ENCODE measurements around the gene CDK7. TPM values are rescaled to one million over a fixed set of nuclear protein-coding genes. Genes with fewer than 3 reads are reported as not detected.
"Not testable (repeated sequence)": the region's sequence is repeated elsewhere in the genome, so short reads cannot be mapped to it uniquely, and the experiment has no call there.

CDK7 gene
- total RNA-seq, 1 experiment from 2014 or later = 31.8 TPM

DNA sequence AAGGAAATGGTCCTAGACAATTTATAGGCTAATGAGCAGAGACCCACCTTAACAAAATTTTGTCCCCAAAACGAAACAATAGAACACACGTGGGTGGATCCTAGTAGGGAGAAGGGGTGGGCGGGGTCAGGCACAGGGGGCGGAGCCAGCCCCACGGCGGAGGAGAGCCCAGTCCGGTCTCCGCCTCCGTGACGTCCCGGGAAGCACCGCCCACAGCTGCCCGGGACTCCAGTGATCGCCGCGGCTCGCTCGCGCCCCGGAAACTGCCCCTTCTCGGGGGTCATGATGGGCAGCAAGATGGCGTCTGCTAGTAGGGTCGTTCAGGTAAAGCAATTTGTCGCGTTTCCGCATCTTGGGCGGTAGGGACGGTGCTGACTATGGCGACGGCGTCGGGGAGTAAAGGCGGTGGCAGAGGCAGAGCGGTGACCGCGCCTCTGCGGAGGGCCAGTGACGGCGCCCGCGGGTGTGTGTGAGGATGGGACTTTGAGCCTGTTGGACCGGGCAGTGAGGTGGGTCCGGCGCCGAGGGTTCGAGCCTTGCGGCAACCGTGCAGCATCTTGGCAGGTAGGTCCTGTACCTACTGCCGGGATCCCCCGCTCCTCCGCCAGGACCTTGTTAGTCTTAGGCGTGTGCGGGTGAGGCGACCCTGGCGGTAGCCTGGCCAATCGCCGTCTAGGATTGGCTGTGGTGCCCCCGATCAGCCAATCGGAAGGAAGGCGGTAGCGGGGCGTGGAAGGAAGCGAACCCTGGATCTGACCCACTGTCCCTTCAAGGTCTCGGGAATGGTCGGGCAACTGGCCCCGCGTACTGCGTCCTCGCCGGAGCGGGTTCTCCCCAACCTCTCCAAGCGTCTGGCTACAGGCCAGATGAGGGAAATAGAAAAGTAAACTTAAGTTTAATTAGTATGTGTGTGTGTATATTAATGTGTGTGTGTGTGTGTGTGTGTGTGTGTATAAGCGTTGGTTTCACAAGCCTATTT is 16.8 kb upstream of the CDK7 start:
- intact Hi-C loops (cut with micrococcal nuclease; ENCODE audit: unreplicated experiment) = no loop called here
- TF ChIP-seq, protein P1, sequence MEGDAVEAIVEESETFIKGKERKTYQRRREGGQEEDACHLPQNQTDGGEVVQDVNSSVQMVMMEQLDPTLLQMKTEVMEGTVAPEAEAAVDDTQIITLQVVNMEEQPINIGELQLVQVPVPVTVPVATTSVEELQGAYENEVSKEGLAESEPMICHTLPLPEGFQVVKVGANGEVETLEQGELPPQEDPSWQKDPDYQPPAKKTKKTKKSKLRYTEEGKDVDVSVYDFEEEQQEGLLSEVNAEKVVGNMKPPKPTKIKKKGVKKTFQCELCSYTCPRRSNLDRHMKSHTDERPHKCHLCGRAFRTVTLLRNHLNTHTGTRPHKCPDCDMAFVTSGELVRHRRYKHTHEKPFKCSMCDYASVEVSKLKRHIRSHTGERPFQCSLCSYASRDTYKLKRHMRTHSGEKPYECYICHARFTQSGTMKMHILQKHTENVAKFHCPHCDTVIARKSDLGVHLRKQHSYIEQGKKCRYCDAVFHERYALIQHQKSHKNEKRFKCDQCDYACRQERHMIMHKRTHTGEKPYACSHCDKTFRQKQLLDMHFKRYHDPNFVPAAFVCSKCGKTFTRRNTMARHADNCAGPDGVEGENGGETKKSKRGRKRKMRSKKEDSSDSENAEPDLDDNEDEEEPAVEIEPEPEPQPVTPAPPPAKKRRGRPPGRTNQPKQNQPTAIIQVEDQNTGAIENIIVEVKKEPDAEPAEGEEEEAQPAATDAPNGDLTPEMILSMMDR (IDR thresholded peaks at IDR 0.05; ENCODE audit: unreplicated experiment) = no peak
- peaks cover 21% of the 10 kb centered on the region for H3K36me3 Mint-ChIP-seq (ENCODE audit: insufficient read depth, unreplicated experiment)
- peak overlapping the region; percentile 76 for H3K4me3 Mint-ChIP-seq (ENCODE audit: low read depth, unreplicated experiment)
- H3K27me3 Mint-ChIP-seq (ENCODE audit: unreplicated experiment) = no peaks in the 10 kb centered on the region
- H3K9me3 Mint-ChIP-seq (ENCODE audit: low read depth, unreplicated experiment) = no peaks in the 10 kb centered on the region
- peak overlapping the region; percentile 92 for H3K27ac Mint-ChIP-seq (ENCODE audit: unreplicated experiment)
- no peaks in the 10 kb centered on the region for H3K4me1 Mint-ChIP-seq (ENCODE audit: low read depth, unreplicated experiment)
- peak; percentile 97 for DNase-seq
- no TSS peak for BruUV-seq (replicated peaks)
- CTCF ChIA-PET = interaction anchor here (0.6 to 1.0 kb wide), 3 partner anchors 18 to 218 kb away, joined by 3 read pairs; no protein-coding TSS in a partner anchor

DNA sequence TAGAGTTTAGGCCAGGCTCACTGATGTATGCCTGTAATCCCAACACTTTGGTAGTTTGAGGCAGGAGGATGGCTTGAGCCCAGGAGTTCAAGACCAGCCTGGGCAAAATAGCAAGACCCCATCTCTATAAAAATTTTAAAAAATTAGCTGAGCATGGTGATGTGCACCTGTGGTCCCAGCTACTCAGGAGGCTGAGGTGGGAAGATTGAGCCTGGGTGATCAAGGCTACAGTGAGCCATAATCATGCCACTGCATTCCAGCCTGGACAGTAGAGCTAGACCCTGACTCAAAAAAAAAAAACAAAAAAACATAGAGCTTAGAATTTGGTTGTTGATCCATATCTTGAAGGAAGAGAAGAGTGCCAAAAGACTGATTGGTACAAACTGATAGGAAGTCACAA is 14.7 kb upstream of the CDK7 start:
- Mint-ChIP-seq H3K27me3 (ENCODE audit: unreplicated experiment) (no peaks in the 10 kb centered on the region), H3K4me1 (ENCODE audit: low read depth, unreplicated experiment) (no peaks in the 10 kb centered on the region), H3K9me3 (ENCODE audit: low read depth, unreplicated experiment) (no peaks in the 10 kb centered on the region), H3K4me3 (ENCODE audit: low read depth, unreplicated experiment) (no peak overlapping the region), H3K27ac (ENCODE audit: unreplicated experiment) (no peak overlapping the region), H3K36me3 (ENCODE audit: insufficient read depth, unreplicated experiment) (peaks cover 31% of the 10 kb centered on the region)
- BruUV-seq (replicated peaks) = no TSS peak
- intact Hi-C loops (cut with micrococcal nuclease; ENCODE audit: unreplicated experiment) = no loop called here
- CTCF ChIA-PET = no interaction called here
- DNase-seq = no peak
- TF ChIP-seq, protein P1 (IDR thresholded peaks at IDR 0.05; ENCODE audit: unreplicated experiment) = no peak

DNA sequence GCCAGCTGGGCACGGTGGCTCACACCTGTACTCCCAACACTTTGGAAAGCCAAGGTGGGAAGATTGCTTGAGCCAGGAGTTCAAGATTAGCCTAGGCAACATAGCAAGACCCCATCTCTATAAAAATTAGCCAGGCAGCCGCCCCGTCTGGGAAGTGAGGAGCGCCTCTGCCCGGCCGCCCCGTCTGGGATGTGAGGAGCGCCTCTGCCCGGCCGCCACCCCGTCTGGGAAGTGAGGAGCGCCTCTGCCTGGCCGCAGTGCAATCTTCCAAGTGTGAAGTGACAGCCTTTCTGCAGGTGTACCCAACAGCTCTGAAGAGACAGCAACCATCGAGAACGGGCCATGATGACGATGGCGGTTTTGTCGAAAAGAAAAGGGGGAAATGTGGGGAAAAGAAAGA is 14.3 kb upstream of the CDK7 start:
- intact Hi-C loops (cut with micrococcal nuclease; ENCODE audit: unreplicated experiment); H3K9me3 Mint-ChIP-seq (ENCODE audit: low read depth, unreplicated experiment); H3K27ac Mint-ChIP-seq (ENCODE audit: unreplicated experiment); CTCF ChIA-PET; DNase-seq; H3K4me1 Mint-ChIP-seq (ENCODE audit: low read depth, unreplicated experiment); H3K4me3 Mint-ChIP-seq (ENCODE audit: low read depth, unreplicated experiment); H3K27me3 Mint-ChIP-seq (ENCODE audit: unreplicated experiment); BruUV-seq (replicated peaks): not testable (repeated sequence)
- peaks cover 28% of the 10 kb centered on the region for H3K36me3 Mint-ChIP-seq (ENCODE audit: insufficient read depth, unreplicated experiment)

DNA sequence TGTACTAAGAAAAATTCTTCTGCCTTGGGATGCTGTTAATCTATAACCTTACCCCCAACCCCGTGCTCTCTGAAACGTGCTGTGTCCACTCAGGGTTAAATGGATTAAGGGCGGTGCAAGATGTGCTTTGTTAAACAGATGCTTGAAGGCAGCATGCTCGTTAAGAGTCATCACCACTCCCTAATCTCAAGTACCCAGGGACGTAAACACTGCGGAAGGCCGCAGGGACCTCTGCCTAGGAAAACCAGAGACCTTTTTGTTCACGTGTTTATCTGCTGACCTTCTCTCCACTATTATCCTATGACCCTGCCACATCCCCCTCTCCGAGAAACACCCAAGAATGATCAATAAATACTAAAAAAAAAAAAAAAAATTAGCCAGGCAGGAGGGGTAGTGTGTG is 13.9 kb upstream of the CDK7 start:
- DNase-seq; H3K27me3 Mint-ChIP-seq (ENCODE audit: unreplicated experiment); H3K4me1 Mint-ChIP-seq (ENCODE audit: low read depth, unreplicated experiment); CTCF ChIA-PET; H3K27ac Mint-ChIP-seq (ENCODE audit: unreplicated experiment); H3K9me3 Mint-ChIP-seq (ENCODE audit: low read depth, unreplicated experiment); intact Hi-C loops (cut with micrococcal nuclease; ENCODE audit: unreplicated experiment); BruUV-seq (replicated peaks); H3K4me3 Mint-ChIP-seq (ENCODE audit: low read depth, unreplicated experiment): not testable (repeated sequence)
- peaks cover 27% of the 10 kb centered on the region for H3K36me3 Mint-ChIP-seq (ENCODE audit: insufficient read depth, unreplicated experiment)

DNA sequence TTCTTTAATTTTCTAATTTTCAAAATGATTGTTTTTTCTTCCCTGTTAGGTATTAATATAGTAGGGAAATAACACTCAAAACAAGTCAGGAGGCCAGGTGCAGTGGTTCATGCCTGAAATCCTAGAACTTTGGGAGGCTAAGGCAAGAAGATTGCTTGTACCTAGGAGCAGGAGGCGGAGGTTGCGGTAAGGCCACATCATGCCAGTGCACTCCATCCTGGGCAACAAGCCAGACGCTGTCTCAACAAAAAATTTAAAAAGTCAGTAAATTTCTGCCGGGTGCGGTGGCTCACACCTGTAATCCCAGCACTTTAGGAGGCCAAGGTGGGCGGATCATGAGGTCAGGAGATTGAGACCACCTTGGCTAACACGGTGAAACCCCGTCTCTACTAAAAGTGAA is 10.2 kb upstream of the CDK7 start:
- peaks cover 19% of the 10 kb centered on the region for H3K36me3 Mint-ChIP-seq (ENCODE audit: insufficient read depth, unreplicated experiment)
- no TSS peak for BruUV-seq (replicated peaks)
- intact Hi-C loops (cut with micrococcal nuclease; ENCODE audit: unreplicated experiment) = no loop called here
- no peak overlapping the region for H3K4me3 Mint-ChIP-seq (ENCODE audit: low read depth, unreplicated experiment)
- TF ChIP-seq, protein P1 (IDR thresholded peaks at IDR 0.05; ENCODE audit: unreplicated experiment) = no peak
- H3K9me3 Mint-ChIP-seq (ENCODE audit: low read depth, unreplicated experiment) = no peaks in the 10 kb centered on the region
- no peaks in the 10 kb centered on the region for H3K4me1 Mint-ChIP-seq (ENCODE audit: low read depth, unreplicated experiment)
- no peak overlapping the region for H3K27ac Mint-ChIP-seq (ENCODE audit: unreplicated experiment)
- CTCF ChIA-PET = no interaction called here
- DNase-seq = no peak
- H3K27me3 Mint-ChIP-seq (ENCODE audit: unreplicated experiment) = no peaks in the 10 kb centered on the region

Data from Calu3 (cell line).